GM06990 (cell line): ENCODE results near the gene AATK.

ENCODE experiments used
- DNase-seq: peaks from one replicate; pipeline ENCODE4 v3.0.0-alpha.2; 2011; ENCODE audit not compliant: insufficient read length; ENCODE audit errors: extremely low read depth
- H3K27me3 ChIP-seq: replicated peaks from 2 replicates; pipeline ENCODE4 v1.6.0; 2011; ENCODE audit warnings: low read length; ENCODE audit not compliant: control insufficient read depth, insufficient read depth
- H3K36me3 ChIP-seq: 2 replicates; pipeline ENCODE4 v1.5.1; 2011; ENCODE audit warnings: low read length; ENCODE audit not compliant: control insufficient read depth, insufficient read depth
- H3K4me3 ChIP-seq: replicated peaks from 2 replicates; pipeline ENCODE4 v1.5.1; 2011; ENCODE audit warnings: low read depth, mild to moderate bottlenecking, control low read depth, low read length
- TF ChIP-seq, protein P1 (sequence below): IDR thresholded peaks from 2 replicates; pipeline ENCODE4 v1.5.1; 2011; ENCODE audit warnings: low read length, control low read depth, mild to moderate bottlenecking, inconsistent platforms; ENCODE audit not compliant: insufficient read depth, poor library complexity, severe bottlenecking

The AATK gene

DNA sequence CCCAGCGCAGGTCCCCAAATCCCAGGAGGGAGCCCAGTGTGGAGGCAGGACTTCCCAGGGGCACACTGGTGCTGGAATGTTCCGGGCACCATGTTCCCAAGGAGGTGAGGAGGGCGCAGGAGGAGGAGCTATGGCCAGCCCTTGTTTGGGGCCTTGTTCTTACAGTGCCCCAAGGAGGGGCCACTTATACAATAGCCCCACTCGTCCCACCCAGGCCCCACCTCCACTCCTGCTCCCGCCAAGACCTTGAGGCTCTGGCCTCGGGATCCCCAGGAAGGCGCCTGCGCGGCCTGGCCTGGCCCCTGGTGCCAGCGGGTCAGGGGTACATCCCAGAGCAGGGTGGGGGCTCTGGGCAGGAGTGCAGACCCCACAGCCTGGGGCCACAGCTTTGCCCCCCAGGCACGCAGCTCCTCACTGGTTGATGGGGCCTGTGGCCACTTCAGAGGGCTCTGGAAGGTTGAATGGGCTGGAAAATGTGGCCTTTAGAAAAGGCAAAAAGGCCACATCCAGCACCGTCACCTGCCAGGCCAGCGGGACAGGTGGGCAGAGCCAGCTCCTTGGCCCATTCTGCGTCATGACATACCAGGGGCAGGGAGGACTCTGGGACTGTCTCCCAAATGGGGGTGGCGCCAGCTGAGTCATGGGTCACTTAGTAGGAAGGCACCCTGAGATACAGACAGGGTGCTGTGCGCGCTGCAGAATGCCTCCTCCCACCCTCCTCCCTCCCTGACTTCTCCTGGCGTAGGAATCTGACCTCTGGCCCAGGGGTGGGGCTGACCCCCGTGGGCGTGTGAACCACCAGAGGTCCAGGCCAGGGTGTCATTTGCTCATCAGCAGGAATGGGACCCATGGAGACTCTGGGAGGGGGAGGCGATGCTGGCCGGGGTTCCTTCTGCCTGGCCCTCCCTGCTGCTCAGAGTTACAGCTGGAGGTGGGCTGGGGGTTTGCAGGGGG, 33.0 kb downstream of the AATK start:
- TF ChIP-seq, protein P1, sequence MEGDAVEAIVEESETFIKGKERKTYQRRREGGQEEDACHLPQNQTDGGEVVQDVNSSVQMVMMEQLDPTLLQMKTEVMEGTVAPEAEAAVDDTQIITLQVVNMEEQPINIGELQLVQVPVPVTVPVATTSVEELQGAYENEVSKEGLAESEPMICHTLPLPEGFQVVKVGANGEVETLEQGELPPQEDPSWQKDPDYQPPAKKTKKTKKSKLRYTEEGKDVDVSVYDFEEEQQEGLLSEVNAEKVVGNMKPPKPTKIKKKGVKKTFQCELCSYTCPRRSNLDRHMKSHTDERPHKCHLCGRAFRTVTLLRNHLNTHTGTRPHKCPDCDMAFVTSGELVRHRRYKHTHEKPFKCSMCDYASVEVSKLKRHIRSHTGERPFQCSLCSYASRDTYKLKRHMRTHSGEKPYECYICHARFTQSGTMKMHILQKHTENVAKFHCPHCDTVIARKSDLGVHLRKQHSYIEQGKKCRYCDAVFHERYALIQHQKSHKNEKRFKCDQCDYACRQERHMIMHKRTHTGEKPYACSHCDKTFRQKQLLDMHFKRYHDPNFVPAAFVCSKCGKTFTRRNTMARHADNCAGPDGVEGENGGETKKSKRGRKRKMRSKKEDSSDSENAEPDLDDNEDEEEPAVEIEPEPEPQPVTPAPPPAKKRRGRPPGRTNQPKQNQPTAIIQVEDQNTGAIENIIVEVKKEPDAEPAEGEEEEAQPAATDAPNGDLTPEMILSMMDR = no peak
- DNase-seq = no peak
- no peak overlapping the region for H3K4me3 ChIP-seq
- no peaks in the 10 kb centered on the region for H3K36me3 ChIP-seq
- H3K27me3 ChIP-seq = no peaks in the 10 kb centered on the region

DNA sequence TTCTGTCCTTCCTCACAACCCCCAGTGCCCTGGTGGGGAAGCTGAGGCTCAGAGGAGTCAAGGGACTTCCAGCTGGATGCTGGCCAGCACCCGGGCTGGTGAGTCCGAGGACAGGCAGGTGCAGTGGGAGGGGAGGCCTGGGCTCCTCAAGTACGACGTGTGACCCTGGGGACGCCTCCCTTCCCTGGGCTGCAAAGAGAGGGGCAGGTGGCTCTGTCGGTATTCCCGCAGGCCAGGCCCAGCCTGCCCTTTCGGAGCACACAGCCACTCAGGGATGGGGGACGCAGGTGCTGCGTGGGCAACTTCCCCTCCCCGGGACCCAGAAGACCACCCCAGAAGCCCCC, 33.9 kb downstream of the AATK start:
- TF ChIP-seq, protein P1 = no peak
- H3K36me3 ChIP-seq = no peaks in the 10 kb centered on the region
- H3K27me3 ChIP-seq = no peaks in the 10 kb centered on the region
- no peak overlapping the region for H3K4me3 ChIP-seq
- no peak for DNase-seq

DNA sequence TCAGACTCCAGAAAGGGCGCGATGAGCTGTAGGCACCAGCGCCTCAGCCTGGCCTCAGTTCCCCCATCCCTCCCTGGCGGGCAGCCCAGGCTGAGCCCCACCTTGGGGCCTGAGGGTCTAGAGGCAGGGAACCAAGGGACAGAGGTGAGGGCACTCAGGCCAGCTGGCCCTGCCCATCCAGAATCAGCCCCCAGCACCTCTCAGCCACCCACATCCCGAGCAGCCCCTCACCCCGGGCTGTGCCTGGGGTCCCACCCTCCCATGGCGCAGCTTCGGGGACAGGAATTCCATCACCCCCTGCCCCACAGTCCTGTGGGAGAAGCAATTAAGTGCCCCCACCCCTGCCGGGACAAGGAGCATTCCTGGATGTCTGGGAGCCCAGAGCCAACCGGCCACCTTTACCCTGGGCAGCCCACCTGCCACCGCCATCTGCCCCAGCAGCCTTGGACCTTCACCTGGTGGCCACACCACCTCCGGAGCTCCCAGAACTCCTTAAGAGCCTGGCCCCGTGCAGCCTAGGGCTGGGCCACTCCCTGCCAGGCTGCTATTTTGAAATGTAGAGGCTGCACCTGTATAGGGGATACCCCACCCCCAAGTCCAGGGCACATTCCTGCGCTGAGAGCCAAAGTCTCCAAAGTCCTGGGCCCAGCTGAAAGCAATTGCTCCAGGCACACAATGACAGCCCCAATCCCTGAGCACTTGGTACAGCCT, 34.4 kb downstream of the AATK start:
- TF ChIP-seq, protein P1 = no peak
- DNase-seq = no peak
- H3K36me3 ChIP-seq = no peaks in the 10 kb centered on the region
- no peaks in the 10 kb centered on the region for H3K27me3 ChIP-seq
- no peak overlapping the region for H3K4me3 ChIP-seq

DNA sequence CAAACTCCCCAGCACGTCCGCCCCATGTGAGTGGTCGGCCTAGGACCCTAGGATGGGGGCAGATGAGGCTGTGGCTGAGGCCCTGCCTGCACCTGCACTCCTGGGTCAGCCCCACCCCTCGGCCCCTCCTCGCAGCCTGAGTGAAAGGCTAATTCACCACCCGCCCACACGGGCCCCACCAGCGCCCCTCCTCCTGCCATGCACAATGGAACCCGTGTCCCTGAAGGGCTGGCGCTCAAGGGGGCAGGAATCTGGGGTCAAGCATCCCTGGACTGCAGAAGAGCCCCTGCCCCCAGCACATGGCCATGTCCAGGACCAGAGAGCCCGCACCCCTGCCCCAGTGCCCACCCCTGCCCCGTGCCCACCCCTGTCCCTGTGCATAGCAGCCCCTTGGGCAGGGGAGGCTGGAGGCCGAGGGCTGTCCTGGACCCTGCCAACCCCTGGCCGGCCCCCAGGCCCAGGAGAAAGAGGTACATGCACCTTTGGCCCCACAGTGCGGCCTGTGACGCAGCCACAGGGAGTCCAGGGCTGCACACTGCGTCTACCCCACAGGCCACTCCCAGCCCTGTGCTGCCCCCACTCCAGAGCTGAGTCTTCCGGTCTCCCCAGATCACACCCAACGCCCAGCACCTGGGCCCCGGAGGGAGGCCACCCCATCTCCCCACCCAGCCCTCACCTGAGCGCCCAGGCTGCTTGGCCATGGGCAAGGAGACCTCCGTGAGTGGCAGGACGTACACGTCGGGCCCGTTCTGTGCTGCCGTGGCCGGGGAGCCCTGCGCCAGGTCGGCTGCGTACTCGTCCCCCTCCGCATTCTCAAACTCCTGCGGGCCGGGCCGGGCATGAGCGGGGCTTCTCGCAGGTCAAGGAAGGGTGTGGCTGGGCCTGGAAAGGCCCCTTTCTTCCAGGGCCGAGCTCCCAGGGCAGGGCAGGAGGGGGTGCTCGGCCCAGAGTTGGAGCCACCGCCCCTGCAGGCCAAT, 35.3 kb downstream of the AATK start:
- Histone ChIP-seq H3K36me3 (no peaks in the 10 kb centered on the region), H3K27me3 (no peaks in the 10 kb centered on the region), H3K4me3 (no peak overlapping the region)
- no peak for DNase-seq
- TF ChIP-seq, protein P1 = no peak

DNA sequence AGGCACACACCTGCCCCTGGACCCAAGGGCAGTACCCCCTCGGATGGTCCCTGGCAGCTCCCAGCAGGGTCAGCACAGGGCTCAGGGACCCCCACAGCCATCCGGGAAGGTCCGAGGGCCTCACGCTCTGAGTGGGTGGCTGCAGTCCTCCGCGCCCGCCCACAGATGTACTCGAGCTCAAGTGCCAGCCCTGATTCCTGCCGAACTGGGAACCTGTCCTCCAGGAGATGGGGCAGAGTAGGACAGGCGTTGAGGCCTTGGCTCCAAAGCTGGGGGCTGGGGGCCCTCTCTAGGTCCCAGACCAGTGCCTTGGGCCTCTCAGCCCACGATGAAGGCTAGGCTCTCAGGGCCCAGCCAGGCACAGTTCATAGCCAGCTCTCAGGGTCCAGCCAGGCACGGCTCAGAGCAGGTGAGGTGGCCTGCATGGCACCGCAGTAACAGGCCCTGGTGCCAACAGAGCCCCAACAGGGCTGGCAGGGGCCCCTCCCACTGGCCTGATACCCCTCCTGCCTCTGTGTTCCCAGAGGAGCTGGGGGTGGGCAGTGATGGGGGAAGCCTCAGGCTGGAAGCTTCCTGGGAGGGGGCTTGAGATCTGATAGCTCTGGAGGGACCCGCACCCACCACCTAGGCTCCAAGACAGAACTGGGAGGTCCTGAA, 36.2 kb downstream of the AATK start:
- no peak for DNase-seq
- Histone ChIP-seq H3K4me3 (no peak overlapping the region), H3K36me3 (no peaks in the 10 kb centered on the region), H3K27me3 (no peaks in the 10 kb centered on the region)
- TF ChIP-seq, protein P1 = no peak
